IPS DF 19.7 (cell line): ENCODE data around the gene EFCAB10.
"Not testable (repeated sequence)": the region's sequence is repeated elsewhere in the genome, so short reads cannot be mapped to it uniquely, and the experiment has no call there.

Experiments used
- DNase-seq: peaks from one replicate; pipeline ENCODE4 v3.0.0-alpha.2; 2013; ENCODE audit warnings: low read depth, low spot score

The EFCAB10 gene

GRCh38 chr7:105531792-105532671 lies 49.3 kb downstream of the EFCAB10 start, which contains the start of gene RINT1:
Gene RINT1 (plus strand): TSS chr7:105532201. CDS start chr7:105532316, 115 bp downstream.
- DNase-seq = no peak

DNA sequence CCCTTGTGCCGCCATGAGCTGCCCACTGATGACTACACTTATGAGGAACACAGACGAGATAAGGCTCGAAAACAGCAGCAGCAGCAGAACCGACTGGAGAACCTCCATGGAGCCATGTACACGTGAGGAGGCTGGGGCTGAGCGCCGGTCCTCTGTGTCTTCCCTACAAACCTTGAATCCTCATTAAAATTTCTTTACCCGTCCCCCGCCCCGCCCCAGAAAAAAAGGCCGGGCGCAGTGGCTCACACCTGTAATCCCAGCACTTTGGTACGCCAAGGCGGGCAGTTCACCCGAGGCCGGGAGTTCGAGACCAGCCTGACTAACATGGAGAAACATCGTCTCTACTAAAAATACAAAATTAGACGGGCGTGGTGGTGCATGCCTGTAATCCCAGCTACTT lies 50.7 kb downstream of the EFCAB10 start:
- no peak for DNase-seq

DNA sequence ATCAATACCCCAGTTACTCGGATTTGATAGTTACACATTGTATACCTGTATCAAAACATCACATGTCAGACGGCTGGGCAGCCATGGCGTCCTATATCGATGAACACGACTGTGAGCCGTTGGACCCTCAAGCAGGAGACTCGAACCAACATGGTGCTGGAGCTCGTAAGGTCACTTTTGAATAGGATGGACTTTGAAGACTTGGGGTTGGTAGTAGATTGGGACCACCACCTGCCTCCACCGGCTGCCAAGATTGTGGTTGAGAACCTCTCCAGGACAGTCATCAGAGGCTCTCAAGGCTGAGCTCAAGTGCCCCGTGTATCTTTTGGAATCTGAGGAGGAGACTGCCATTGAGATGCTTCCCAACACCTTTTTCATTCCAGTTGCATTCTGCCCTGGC lies 51.2 kb downstream of the EFCAB10 start:
- no peak for DNase-seq

GRCh38 chr7:105527737-105528136 lies 53.6 kb downstream of the EFCAB10 start:
- DNase-seq = not testable (repeated sequence)

- no peak for DNase-seq
Measured at GRCh38 chr7:105524840-105525239, 56.5 kb downstream of the EFCAB10 start.

- DNase-seq = not testable (repeated sequence)
Measured at GRCh38 chr7:105524423-105524822, 56.9 kb downstream of the EFCAB10 start.

- DNase-seq = no peak
Measured at GRCh38 chr7:105521717-105522463, 59.4 kb downstream of the EFCAB10 start, which contains the start of gene PUS7. Gene PUS7 (minus strand): TSS chr7:105522271. CDS start chr7:105508512, 13,759 bp downstream.

DNA sequence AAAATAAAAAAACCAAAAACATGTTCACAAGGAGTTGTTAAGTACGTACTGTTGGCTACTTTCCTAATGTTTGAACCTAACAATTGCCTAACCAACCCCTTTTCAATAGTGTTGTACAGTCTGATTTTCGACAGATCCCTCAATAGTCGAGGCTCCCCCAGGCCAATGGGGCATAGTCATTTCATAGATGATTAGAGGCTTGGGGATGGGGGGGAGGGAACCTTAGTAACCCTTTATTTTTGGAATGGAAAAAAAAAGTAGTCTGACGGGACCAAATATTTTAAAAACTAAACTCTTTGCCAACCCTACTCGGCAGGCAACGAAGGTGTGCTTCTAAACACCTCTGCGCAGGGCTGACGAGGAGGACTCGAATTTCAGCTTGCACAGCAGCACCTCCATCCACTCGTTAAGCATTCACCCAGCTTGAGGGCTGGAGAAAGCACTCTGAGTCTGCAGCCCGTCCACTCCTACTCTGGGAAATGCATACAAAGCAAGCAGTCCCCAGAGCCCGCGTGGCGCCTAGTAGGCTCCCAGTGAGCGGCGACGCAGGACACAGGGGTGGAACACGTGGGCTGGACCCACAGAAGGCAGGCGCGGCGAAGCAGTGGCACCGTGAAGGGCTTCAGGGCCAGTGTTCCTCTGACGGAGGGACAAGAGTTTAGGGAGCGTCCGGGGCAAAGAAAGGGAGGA lies 60.1 kb downstream of the EFCAB10 start:
- DNase-seq = no peak

- DNase-seq = not testable (repeated sequence)
Measured at GRCh38 chr7:105520620-105521019, 60.7 kb downstream of the EFCAB10 start.

GRCh38 chr7:105519353-105519752 lies 61.9 kb downstream of the EFCAB10 start:
- no peak for DNase-seq

GRCh38 chr7:105515610-105516009 lies 65.7 kb downstream of the EFCAB10 start:
- DNase-seq = not testable (repeated sequence)
